DOHH2 (cell line): ENCODE results near the gene DDX60.
"Not testable (repeated sequence)": the region's sequence is repeated elsewhere in the genome, so short reads cannot be mapped to it uniquely, and the experiment has no call there.

Experiments used
- H3F3A ChIP-seq: fragments of 200-600 bp; sonication (generic), shearing (Covaris generic); 2 replicates; pipeline ENCODE4 v1.6.0; 2016; ENCODE audit warnings: antibody characterized with exemption, mild to moderate bottlenecking; ENCODE audit not compliant: control insufficient read depth, insufficient read depth
- H3K27ac ChIP-seq: fragments of 200-600 bp; sonication (generic); 2 replicates; pipeline ENCODE4 v1.5.1; 2014; ENCODE audit warnings: low read depth, mild to moderate bottlenecking, low read length, moderate library complexity
- H3K27me3 ChIP-seq: fragments of 200-600 bp; sonication (generic); 2 replicates; pipeline ENCODE4 v1.6.1; 2014; ENCODE audit warnings: mild to moderate bottlenecking, low read length, mixed read lengths; ENCODE audit not compliant: control insufficient read depth
- H3K36me3 ChIP-seq: fragments of 200-600 bp; sonication (generic); 2 replicates; pipeline ENCODE4 v1.6.1; 2014; ENCODE audit warnings: mild to moderate bottlenecking, low read length, moderate library complexity, mixed read lengths; ENCODE audit not compliant: control insufficient read depth
- H3K4me1 ChIP-seq: fragments of 200-600 bp; sonication (generic); 2 replicates; pipeline ENCODE4 v1.6.1; 2014; ENCODE audit warnings: mild to moderate bottlenecking, low read length, mixed read lengths; ENCODE audit not compliant: control insufficient read depth
- H3K4me2 ChIP-seq: fragments of 200-600 bp; sonication (generic); 2 replicates; pipeline ENCODE4 v1.6.0; 2014; ENCODE audit warnings: mild to moderate bottlenecking, low read length, moderate library complexity
- H3K4me3 ChIP-seq: fragments of 200-600 bp; sonication (generic); 2 replicates; pipeline ENCODE4 v1.5.1; 2014; ENCODE audit warnings: mild to moderate bottlenecking, low read length, mixed read lengths
- H3K79me2 ChIP-seq: fragments of 200-600 bp; sonication (generic); 2 replicates; pipeline ENCODE4 v1.6.1; 2014; ENCODE audit warnings: mild to moderate bottlenecking, low read length, mixed read lengths; ENCODE audit not compliant: control insufficient read depth
- H3K9me2 ChIP-seq: fragments of 200-600 bp; sonication (generic); replicated peaks from 2 replicates; pipeline ENCODE4 v1.6.1; 2014; ENCODE audit warnings: mild to moderate bottlenecking, low read length, mixed read lengths; ENCODE audit not compliant: control insufficient read depth
- H3K9me3 ChIP-seq: fragments of 200-600 bp; sonication (generic); 2 replicates; pipeline ENCODE4 v1.6.1; 2014; ENCODE audit warnings: antibody characterized with exemption, low read length, mixed read lengths; ENCODE audit not compliant: control insufficient read depth, insufficient read depth
- H4K20me1 ChIP-seq: fragments of 200-600 bp; sonication (generic); 2 replicates; pipeline ENCODE4 v1.6.0; 2014; ENCODE audit warnings: low read depth, mild to moderate bottlenecking, antibody characterized with exemption, low read length, moderate library complexity; ENCODE audit not compliant: control insufficient read depth, insufficient read depth
- EZH2phosphoT487 ChIP-seq: fragments of 200-600 bp; sonication (generic); IDR thresholded peaks from 2 replicates; pipeline ENCODE4 v1.6.1; 2017; ENCODE audit warnings: borderline replicate concordance, mild to moderate bottlenecking, antibody characterized with exemption, low read length, moderate library complexity, mixed read lengths
- TF ChIP-seq, protein P1 (sequence below): fragments of 200-600 bp; sonication (generic); IDR thresholded peaks from one replicate; pipeline ENCODE4 v1.5.1; 2014; ENCODE audit warnings: antibody characterized with exemption, mild to moderate bottlenecking, low read depth, low read length; ENCODE audit not compliant: poor library complexity, severe bottlenecking

DDX60 gene

DNA sequence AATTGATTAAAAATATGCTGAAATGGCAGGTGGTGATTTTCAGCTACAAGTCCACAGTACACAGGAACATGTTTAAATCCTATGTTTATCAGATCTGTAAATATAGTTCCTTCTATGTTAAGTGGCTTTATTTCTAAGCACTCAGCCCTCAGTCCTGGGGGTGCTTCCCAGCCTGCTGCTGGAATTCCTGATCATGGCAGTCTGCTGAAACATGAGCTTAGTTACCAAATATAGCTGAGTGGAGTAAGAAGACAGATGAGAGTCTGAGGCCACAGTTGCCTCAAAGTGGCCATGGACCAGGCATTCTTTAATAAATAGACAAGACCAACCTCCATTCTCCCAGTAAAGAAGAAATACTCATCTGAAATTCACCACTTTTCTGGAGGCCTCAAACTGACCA is 17.1 kb upstream of the DDX60 start:
- Histone ChIP-seq H3K4me1 (no peaks in the 10 kb centered on the region), H3K9me3 (no peaks in the 10 kb centered on the region), H3K79me2 (no peaks in the 10 kb centered on the region), H3K36me3 (no peaks in the 10 kb centered on the region), H3K9me2 (no peaks in the 10 kb centered on the region), H3K27ac (no peak overlapping the region), H3F3A (no peaks in the 10 kb centered on the region), H3K27me3 (no peaks in the 10 kb centered on the region), H3K4me3 (no peak overlapping the region), H3K4me2 (no peak overlapping the region), H4K20me1 (no peaks in the 10 kb centered on the region)
- TF ChIP-seq EZH2phosphoT487, result no peak
- TF ChIP-seq, protein P1, sequence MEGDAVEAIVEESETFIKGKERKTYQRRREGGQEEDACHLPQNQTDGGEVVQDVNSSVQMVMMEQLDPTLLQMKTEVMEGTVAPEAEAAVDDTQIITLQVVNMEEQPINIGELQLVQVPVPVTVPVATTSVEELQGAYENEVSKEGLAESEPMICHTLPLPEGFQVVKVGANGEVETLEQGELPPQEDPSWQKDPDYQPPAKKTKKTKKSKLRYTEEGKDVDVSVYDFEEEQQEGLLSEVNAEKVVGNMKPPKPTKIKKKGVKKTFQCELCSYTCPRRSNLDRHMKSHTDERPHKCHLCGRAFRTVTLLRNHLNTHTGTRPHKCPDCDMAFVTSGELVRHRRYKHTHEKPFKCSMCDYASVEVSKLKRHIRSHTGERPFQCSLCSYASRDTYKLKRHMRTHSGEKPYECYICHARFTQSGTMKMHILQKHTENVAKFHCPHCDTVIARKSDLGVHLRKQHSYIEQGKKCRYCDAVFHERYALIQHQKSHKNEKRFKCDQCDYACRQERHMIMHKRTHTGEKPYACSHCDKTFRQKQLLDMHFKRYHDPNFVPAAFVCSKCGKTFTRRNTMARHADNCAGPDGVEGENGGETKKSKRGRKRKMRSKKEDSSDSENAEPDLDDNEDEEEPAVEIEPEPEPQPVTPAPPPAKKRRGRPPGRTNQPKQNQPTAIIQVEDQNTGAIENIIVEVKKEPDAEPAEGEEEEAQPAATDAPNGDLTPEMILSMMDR, result no peak

DNA sequence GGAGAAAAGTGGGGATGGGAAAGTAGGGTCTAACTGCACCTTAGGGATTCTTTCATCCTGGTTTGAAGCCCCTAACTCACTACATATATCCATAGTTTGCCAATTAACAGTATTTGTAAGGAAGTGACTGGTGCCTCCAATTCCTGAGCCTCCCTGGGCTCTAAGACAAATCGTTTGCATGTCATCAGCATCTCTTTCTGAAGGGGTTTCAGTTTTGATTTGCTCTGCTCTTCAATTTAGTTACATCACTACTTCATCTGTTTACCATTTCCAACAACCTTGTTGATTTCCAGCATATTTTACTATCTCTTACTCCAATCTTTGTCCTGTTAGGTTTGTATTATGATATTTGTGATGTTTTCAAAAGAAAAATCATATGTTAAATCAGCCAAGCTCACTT is 15.5 kb upstream of the DDX60 start:
- Histone ChIP-seq H3K4me3 (no peak overlapping the region), H3K79me2 (no peaks in the 10 kb centered on the region), H3K4me2 (no peak overlapping the region), H3K27ac (no peak overlapping the region), H3K9me2 (no peaks in the 10 kb centered on the region), H3K9me3 (no peaks in the 10 kb centered on the region), H3K36me3 (no peaks in the 10 kb centered on the region), H3K4me1 (no peaks in the 10 kb centered on the region), H3K27me3 (no peaks in the 10 kb centered on the region), H4K20me1 (no peaks in the 10 kb centered on the region), H3F3A (no peaks in the 10 kb centered on the region)
- TF ChIP-seq EZH2phosphoT487, result no peak
- TF ChIP-seq, protein P1, result no peak

DNA sequence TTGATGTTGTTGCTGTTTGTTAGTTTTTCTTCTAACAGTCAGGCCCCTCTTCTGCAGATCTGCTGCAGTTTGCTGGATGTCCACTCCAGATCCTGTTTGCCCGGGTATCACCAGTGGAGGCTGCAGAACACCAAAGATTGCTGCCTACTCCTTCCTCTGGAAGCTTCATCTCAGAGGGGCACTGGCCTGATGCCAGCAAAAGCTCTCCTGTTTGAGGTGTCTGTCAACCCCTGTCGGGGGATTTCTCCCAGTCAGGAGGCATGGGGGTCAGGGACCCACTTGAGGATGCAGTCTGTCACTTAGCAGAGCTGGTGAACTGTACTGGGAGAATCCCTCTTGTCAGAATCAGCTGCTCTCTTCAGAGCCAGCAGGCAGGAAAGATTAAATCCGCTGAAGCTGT is 12.0 kb upstream of the DDX60 start:
- H3K9me3 ChIP-seq, H4K20me1 ChIP-seq, H3F3A ChIP-seq, H3K9me2 ChIP-seq, H3K27me3 ChIP-seq, H3K36me3 ChIP-seq, H3K4me2 ChIP-seq, H3K27ac ChIP-seq, H3K4me3 ChIP-seq, H3K4me1 ChIP-seq, H3K79me2 ChIP-seq: not testable (repeated sequence)

DNA sequence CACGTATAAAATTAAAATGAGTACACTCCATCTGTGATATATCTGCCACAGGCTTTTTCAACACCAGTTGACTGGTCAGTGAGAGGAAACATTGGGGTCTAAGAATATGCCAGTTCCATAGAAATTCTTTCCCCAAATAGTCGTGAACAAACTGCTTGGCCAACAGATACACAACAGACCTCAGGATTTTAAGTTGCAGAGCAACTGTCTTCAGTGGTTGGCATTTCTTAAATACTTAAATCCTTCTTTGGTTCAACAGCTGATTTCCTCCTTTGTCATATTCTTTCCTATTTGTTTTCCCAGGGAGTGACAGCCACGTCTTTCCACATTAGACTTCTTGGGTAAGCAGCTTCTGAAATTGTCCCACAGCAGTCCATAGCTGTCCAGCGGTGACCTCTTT is 7.0 kb upstream of the DDX60 start:
- TF ChIP-seq, protein P1, result no peak
- TF ChIP-seq EZH2phosphoT487, result no peak
- Histone ChIP-seq H3K27ac (no peak overlapping the region), H3K4me3 (no peak overlapping the region), H3F3A (no peaks in the 10 kb centered on the region), H3K9me3 (no peaks in the 10 kb centered on the region), H3K4me2 (no peak overlapping the region), H3K36me3 (no peaks in the 10 kb centered on the region), H3K9me2 (no peaks in the 10 kb centered on the region), H3K27me3 (no peaks in the 10 kb centered on the region), H3K4me1 (no peaks in the 10 kb centered on the region), H4K20me1 (no peaks in the 10 kb centered on the region), H3K79me2 (no peaks in the 10 kb centered on the region)
